K562 (cell line): ENCODE results near the gene TNNT1. TPM values are rescaled to one million over a fixed set of nuclear protein-coding genes. Genes with fewer than 3 reads are reported as not detected.
A peak's percentile ranks its signal among the peaks of the same experiment; 100 is the strongest.

Source experiments
- ATAC-seq: fragments of 200-7000 bp; cut with Tn5 transposase; 3 replicates; pipeline ENCODE4 v1.9.1; 2020; ENCODE audit warnings: moderate library complexity
- BruUV-seq: library from RNA; stranded (reverse); fragments of 400-500 nt; replicated peaks from 2 replicates; lab custom pipeline; 2021; lab: Mats Ljungman, UMichigan
- CTCF ChIA-PET: fragments of 300-600 bp; formaldehyde crosslinking; extraction: SDS; loops from one replicate; lab custom pipeline; 2021; ENCODE audit warnings: low intra/inter-chr PET ratio; lab: Yijun Ruan, JAX
- POLR2A ChIA-PET: fragments of 300-600, 350-650 bp; sonication (Branson Sonifier 250); formaldehyde crosslinking; extraction: SDS; loops from one replicate; lab custom pipeline; 2021; ENCODE audit warnings: antibody characterized with exemption, inconsistent platforms; lab: Yijun Ruan, JAX
- DNase-seq, 4 experiments: peaks; one replicate each; pipeline versions ENCODE4 v3.0.0 to v3.0.0-alpha.2; 2011 to 2018; ENCODE audit warnings: low spot score in 3 of 4, mixed read lengths in 3 of 4; ENCODE audit errors: extremely low read depth in 1 of 4
- FAIRE-seq: peaks from 2 replicates; lab custom pipeline; 2011; peaks lifted over from hg19 to GRCh38; lab: Jason Lieb, UNC
- H2AFZ ChIP-seq: 2 replicates; pipeline ENCODE4 v1.6.0; 2011; ENCODE audit warnings: low read depth, low read length, control low read depth, inconsistent platforms
- H3K27ac ChIP-seq: fragments of 200-600 bp; 3 replicates; pipeline ENCODE4 v1.8.0; 2011; ENCODE audit warnings: low read depth, mild to moderate bottlenecking, control low read depth, inconsistent platforms, low read length, moderate library complexity, mixed read lengths; ENCODE audit errors: extremely low read depth
- H3K27me3 ChIP-seq, 2 experiments: fragments of 300-600 bp in 1 of 2; 2 replicates in 1 of 2; 3 replicates in 1 of 2; pipeline versions ENCODE4 v1.6.0 to v1.8.0; 2011; ENCODE audit warnings: inconsistent platforms in 2 of 2, low read length in 2 of 2, mild to moderate bottlenecking in 1 of 2, mixed read lengths in 1 of 2, moderate library complexity in 1 of 2; ENCODE audit not compliant: control insufficient read depth in 2 of 2, insufficient read depth in 2 of 2
- H3K36me3 ChIP-seq: fragments of 300-600 bp; 3 replicates; pipeline ENCODE4 v1.8.0; 2011; ENCODE audit warnings: mild to moderate bottlenecking, low read length, inconsistent platforms; ENCODE audit not compliant: control insufficient read depth, insufficient read depth
- H3K4me1 ChIP-seq, 2 experiments: fragments of 200-600 bp in 1 of 2; replicated peaks in 1 of 2; 2 replicates in 1 of 2; 3 replicates in 1 of 2; pipeline versions ENCODE4 v1.5.1 to v1.8.0; 2011; ENCODE audit warnings: inconsistent platforms in 2 of 2, low read length in 2 of 2, mild to moderate bottlenecking in 1 of 2, mixed read lengths in 1 of 2, moderate library complexity in 1 of 2; ENCODE audit not compliant: control insufficient read depth in 2 of 2, insufficient read depth in 2 of 2
- H3K4me2 ChIP-seq: 2 replicates; pipeline ENCODE4 v1.6.1; 2011; ENCODE audit warnings: low read length, control low read depth, inconsistent platforms, mixed read lengths; ENCODE audit not compliant: insufficient read depth
- H3K4me3 ChIP-seq: fragments of 200-600 bp; sonication (generic), shearing (Covaris generic); 2 replicates; pipeline ENCODE4 v1.5.1; 2016; ENCODE audit warnings: control low read depth, inconsistent platforms
- H3K79me2 ChIP-seq: fragments of 200-600 bp; 3 replicates; pipeline ENCODE4 v1.8.0; 2011; ENCODE audit warnings: low read length, inconsistent platforms; ENCODE audit not compliant: control insufficient read depth, insufficient read depth
- H3K9ac ChIP-seq, 2 experiments: 2 replicates each; pipeline versions ENCODE4 v1.6.0 to v1.6.1; 2011; ENCODE audit warnings: low read depth in 2 of 2, low read length in 2 of 2, control low read depth in 1 of 2, inconsistent platforms in 1 of 2, mild to moderate bottlenecking in 1 of 2, mixed read lengths in 1 of 2; ENCODE audit not compliant: insufficient read depth in 1 of 2
- H3K9me1 ChIP-seq: one replicate; pipeline ENCODE4 v1.6.0; 2011; ENCODE audit warnings: inconsistent platforms, mild to moderate bottlenecking, low read length, moderate library complexity; ENCODE audit not compliant: control insufficient read depth, insufficient read depth
- H3K9me3 ChIP-seq: replicated peaks from 2 replicates; pipeline ENCODE4 v1.5.1; 2011; ENCODE audit warnings: low read depth, low read length, inconsistent platforms; ENCODE audit not compliant: control insufficient read depth, insufficient read depth
- H4K20me1 ChIP-seq: replicated peaks from 2 replicates; pipeline ENCODE4 v1.6.1; 2011; ENCODE audit warnings: low read length, inconsistent platforms, mixed read lengths; ENCODE audit not compliant: control insufficient read depth, insufficient read depth
- CBX2 ChIP-seq: fragments of 200-600 bp; sonication (generic); IDR thresholded peaks from one replicate; pipeline ENCODE4 v1.6.1; 2012; ENCODE audit warnings: mild to moderate bottlenecking, low read length, inconsistent platforms; ENCODE audit not compliant: insufficient read depth, poor library complexity, severe bottlenecking
- CBX3 ChIP-seq, 2 experiments: IDR thresholded peaks; 1 replicate in 1 of 2; 2 replicates in 1 of 2; pipeline ENCODE4 v1.6.1; 2012; ENCODE audit warnings: inconsistent platforms in 2 of 2, low read length in 2 of 2, borderline replicate concordance in 1 of 2, control low read depth in 1 of 2
- CC2D1A ChIP-seq: fragments of 450-650 bp; IDR thresholded peaks from 2 replicates; pipeline ENCODE4 v1.6.1; 2017; ENCODE audit warnings: mild to moderate bottlenecking
- CGGBP1 ChIP-seq: fragments of 250-450 bp; sonication (Bioruptor Pico); IDR thresholded peaks from 2 replicates; pipeline ENCODE4 v1.9.0; 2021; ENCODE audit warnings: mild to moderate bottlenecking
- DACH1 ChIP-seq: fragments of 450-650 bp; IDR thresholded peaks from 2 replicates; pipeline ENCODE4 v1.6.1; 2018; ENCODE audit not compliant: partially characterized antibody
- ESRRA ChIP-seq: fragments of 450-650 bp; IDR thresholded peaks from 2 replicates; pipeline ENCODE4 v1.6.1; 2014; ENCODE audit warnings: low read depth, mild to moderate bottlenecking, moderate library complexity, borderline replicate concordance
- MIER1 ChIP-seq: fragments of 450-650 bp; IDR thresholded peaks from 2 replicates; pipeline ENCODE4 v1.6.1; 2016; ENCODE audit warnings: antibody characterized with exemption, mild to moderate bottlenecking, low read depth
- MTA3 ChIP-seq: fragments of 450-650 bp; formaldehyde crosslinking; IDR thresholded peaks from 2 replicates; pipeline ENCODE4 v1.6.1; 2017; ENCODE audit warnings: mild to moderate bottlenecking, borderline replicate concordance
- NCOA1 ChIP-seq: fragments of 450-650 bp; IDR thresholded peaks from 2 replicates; pipeline ENCODE4 v1.6.1; 2016; ENCODE audit warnings: low read depth
- NFRKB ChIP-seq: fragments of 450-650 bp; IDR thresholded peaks from 2 replicates; pipeline ENCODE4 v1.6.1; 2016; ENCODE audit warnings: low read depth
- PATZ1 ChIP-seq: fragments of 250-450 bp; sonication (Bioruptor Pico); IDR thresholded peaks from 2 replicates; pipeline ENCODE4 v1.5.0; 2020; ENCODE audit warnings: mild to moderate bottlenecking, borderline replicate concordance
- POLR2AphosphoS5 ChIP-seq: IDR thresholded peaks from 2 replicates; pipeline ENCODE4 v1.6.1; 2011; ENCODE audit warnings: mild to moderate bottlenecking, low read depth, low read length, moderate library complexity; ENCODE audit not compliant: control insufficient read depth, insufficient read depth
- ZEB2 ChIP-seq: fragments of 450-650 bp; IDR thresholded peaks from 2 replicates; pipeline ENCODE4 v1.6.1; 2016
- ZNF277 ChIP-seq: fragments of 250-450 bp; sonication (Bioruptor Pico); IDR thresholded peaks from 2 replicates; pipeline ENCODE4 v1.8.0; 2022; ENCODE audit warnings: inconsistent platforms, mild to moderate bottlenecking, moderate library complexity, borderline replicate concordance
- ZNF699 ChIP-seq: fragments of 250-450 bp; sonication (Bioruptor Pico); IDR thresholded peaks from 2 replicates; pipeline ENCODE4 v1.8.0; 2021; ENCODE audit warnings: mild to moderate bottlenecking, moderate library complexity; ENCODE audit not compliant: insufficient replicate concordance
- WGBS: fragments of 100-300 bp; shearing (Covaris generic); methylation state at CpG from one replicate; pipeline ENCODE4 v1.1.6; 2016; ENCODE audit warnings: low coverage, mixed read lengths; ENCODE audit not compliant: insufficient coverage; ENCODE audit errors: missing lambda C conversion rate; 5-methylcytosine and 5-hydroxymethylcytosine counted together
- in situ Hi-C: fragments of 300-500 bp; cut with MboI; formaldehyde crosslinking; loops from 4 replicates; pipeline ENCODE4 v1.15.0; 2018; ENCODE audit warnings: inconsistent platforms, mixed read lengths
- intact Hi-C: fragments of 100-400 bp; cut with micrococcal nuclease; formaldehyde crosslinking; loops from 2 replicates; pipeline ENCODE4 v1.14.2; 2022
- polyA plus RNA-seq, 8 experiments: library from polyadenylated mRNA; depleted of rRNA in 4 of 8; stranded (reverse) in 5 of 8; unstranded in 3 of 8; fragments of >200 nt; fragmentation: Nextera tagmentation in 2 of 8; fragmentation: Illumina TruSeq in 1 of 8; extraction: Ambion mirVana in 2 of 8; extraction: Trizol in 1 of 8; gene quantifications; 2 replicates each; pipeline versions ENCODE4 v1.2.1 to v1.2.3, GENCODE V29; 2011 to 2014; ENCODE audit warnings: inconsistent platforms in 1 of 8, missing spikeins in 1 of 8
- total RNA-seq, 7 experiments: library from RNA; depleted of rRNA in 6 of 7; stranded (reverse); fragments of >200 nt in 6 of 7; fragmentation: Illumina TruSeq in 2 of 7; extraction: Trizol in 2 of 7; gene quantifications; 2 replicates each; pipeline versions ENCODE4 v1.2.1 to v1.2.3, GENCODE V29; 2011 to 2021; ENCODE audit warnings: low replicate concordance in 1 of 7

TNNT1 gene
- total and polyA plus RNA-seq, 9 of the 15 experiments (the other 6 are each of a cell fraction or from before 2014, with no cell fraction given), result 31.8 to 390 (median 227) TPM

GRCh38 chr19:55173714-55174409, 24.9 kb upstream of the TNNT1 start (continued):
- TF ChIP-seq CBX3 (IDR thresholded peaks at IDR 0.05; ENCODE audit: borderline replicate concordance in 1 of 2, low read length in 2 of 2) (no peak), NFRKB (0 out of 2 replicates have a peak, but pooled peaks have one; percentile 26), CBX2 (no peak), PATZ1 (CRISPR knock-in tag) (no peak), ZEB2 (no peak), CGGBP1 (CRISPR knock-in tag) (no peak)
- TF ChIP-seq, all 486 proteins: peak for 38

GRCh38 chr19:55173186-55173713, 24.2 kb upstream of the TNNT1 start:
- DNase-seq, result no peak
- POLR2A ChIA-PET, result interaction anchor here (0.6 to 1.9 kb wide), 4 partner anchors 12 to 230 kb away, joined by 3 to 5 read pairs (median 4); no protein-coding TSS in a partner anchor
- 5% methylated on average over 20 of the region's 32 CpGs for WGBS
- H3K4me2 ChIP-seq, result peak overlapping the region; percentile 88
- in situ Hi-C loops, result loop anchor here (25.0 kb wide), 1 partner anchor 964 kb away; the partner anchor contains the start of gene ZNF444
- H3K9ac ChIP-seq, result peak overlapping the region; percentile 50 to 92; a peak in 3 of 4 replicates
- H3K36me3 ChIP-seq, result no peaks in the 10 kb centered on the region
- intact Hi-C loops, result no loop called here
- H3K27me3 ChIP-seq, result no peaks in the 10 kb centered on the region
- 0 out of 3 replicates have a peak, but pooled peaks have one; percentile 0 for ATAC-seq
- CTCF ChIA-PET, result no interaction called here
- no peaks in the 10 kb centered on the region for H3K9me1 ChIP-seq
- H3K79me2 ChIP-seq, result no peaks in the 10 kb centered on the region; the same call in 2 of the 3 replicates
- peak overlapping the region; percentile 60 for H3K4me3 ChIP-seq
- FAIRE-seq, result no peak
- H3K4me1 ChIP-seq, result peaks cover 25 to 36% of the 10 kb centered on the region in 2 experiments; a peak in 4 of 5 replicates
- H4K20me1 ChIP-seq, result no peaks in the 10 kb centered on the region
- peak overlapping the region; percentile 64; the same call in 2 of the 3 replicates for H3K27ac ChIP-seq
- no peaks in the 10 kb centered on the region for H3K9me3 ChIP-seq
- H2AFZ ChIP-seq, result peak overlapping the region; percentile 95
- no TSS peak for BruUV-seq
- TF ChIP-seq POLR2AphosphoS5 (no peak), MTA3 (0 out of 2 replicates have a peak, but pooled peaks have one; percentile 25), ZNF699 (no peak), MIER1 (no peak), CC2D1A (no peak), NCOA1 (no peak), DACH1 (no peak), ZNF277 (CRISPR knock-in tag) (no peak), ESRRA (no peak)
